GM12875 (cell line): Measurements from ENCODE around the gene TAF8.

Source experiments
- H3K4me3 ChIP-seq: one replicate; pipeline ENCODE4 v1.5.1; 2011; ENCODE audit warnings: low read depth, low read length, control low read depth
- CTCF ChIP-seq: IDR thresholded peaks from 2 replicates; pipeline ENCODE4 v1.5.1; 2011; ENCODE audit warnings: low read depth, mild to moderate bottlenecking, control low read depth, inconsistent platforms, low read length, moderate library complexity, borderline replicate concordance; ENCODE audit not compliant: insufficient read depth

Gene TAF8

GRCh38 chr6:42078386-42078785, 28.1 kb downstream of the TAF8 start:
- no peak for TF ChIP-seq CTCF

GRCh38 chr6:42079941-42080464, 29.7 kb downstream of the TAF8 start:
- TF ChIP-seq CTCF: no peak
- H3K4me3 ChIP-seq: no peak overlapping the region

More at GRCh38 chr6:42078386-42078785, 28.1 kb downstream of the TAF8 start:
- no peak overlapping the region for H3K4me3 ChIP-seq

GRCh38 chr6:42083530-42083929, 33.2 kb downstream of the TAF8 start:
- no peak for TF ChIP-seq CTCF
- no peak overlapping the region for H3K4me3 ChIP-seq

- H3K4me3 ChIP-seq: no peak overlapping the region
- no peak for TF ChIP-seq CTCF
These were observed 34.6 kb downstream of the TAF8 start for GRCh38 chr6:42084889-42085288.

- H3K4me3 ChIP-seq: no peak overlapping the region
- peak; percentile 10; the same call in 1 of the 2 replicates for TF ChIP-seq CTCF
These were observed 36.0 kb downstream of the TAF8 start for GRCh38 chr6:42086046-42087035.

- TF ChIP-seq CTCF: no peak
- H3K4me3 ChIP-seq: no peak overlapping the region
These were observed 37.8 kb downstream of the TAF8 start for GRCh38 chr6:42088101-42088591.
